Activated T-cell treated with anti-CD3 and anti-CD28 coated beads, Interleukin-2, amount 50 U/mL, for 1 hour (primary cell): ENCODE measurements around the gene NEDD4.
A peak's percentile ranks its signal among the peaks of the same experiment; 100 is the strongest.
"Not testable (repeated sequence)": the region's sequence is repeated elsewhere in the genome, so short reads cannot be mapped to it uniquely, and the experiment has no call there.

Experiments used
- DNase-seq: peaks from one replicate; pipeline ENCODE4 v3.0.0-alpha.2; 2020

Gene NEDD4

DNA sequence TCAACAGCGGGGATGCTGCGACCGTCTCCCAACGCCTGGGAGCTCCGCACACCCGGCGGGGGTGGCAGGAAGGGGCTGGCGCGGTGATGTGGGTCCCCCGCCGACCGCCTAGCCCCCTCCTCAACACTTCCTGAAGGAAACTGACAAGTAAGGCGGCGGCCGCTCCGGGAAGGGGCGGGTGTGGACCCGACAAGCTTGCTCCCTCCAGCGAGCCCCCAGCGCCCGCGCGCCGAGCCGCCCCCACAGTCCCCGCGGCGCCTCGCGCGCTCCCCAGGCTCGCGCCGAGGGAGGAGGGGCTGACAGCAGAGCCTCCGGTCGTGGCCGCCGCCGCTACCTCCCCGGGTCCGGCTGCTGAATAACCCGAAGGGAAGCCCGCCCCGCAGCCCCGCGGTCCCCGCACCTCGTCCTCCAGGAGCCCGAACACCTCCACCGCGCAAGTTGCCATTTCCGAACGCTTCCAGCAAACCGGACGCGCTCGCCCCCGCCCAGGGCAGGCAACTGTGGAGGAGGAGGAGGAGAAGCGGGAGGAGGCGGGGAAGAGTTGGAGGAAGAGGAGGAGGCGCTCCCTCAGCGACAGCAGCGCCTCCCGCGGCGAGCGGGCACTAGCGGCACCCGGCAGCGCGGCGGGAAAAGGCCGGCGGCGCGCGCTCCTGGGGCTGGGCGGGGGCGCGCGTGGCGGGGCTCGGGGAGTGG lies at the start of gene NEDD4:
Gene NEDD4 (minus strand): TSS at position 502 of the 693 bp plus-strand sequence. CDS start 57 bp downstream, at position 445.
- DNase-seq = peak; percentile 81

DNA sequence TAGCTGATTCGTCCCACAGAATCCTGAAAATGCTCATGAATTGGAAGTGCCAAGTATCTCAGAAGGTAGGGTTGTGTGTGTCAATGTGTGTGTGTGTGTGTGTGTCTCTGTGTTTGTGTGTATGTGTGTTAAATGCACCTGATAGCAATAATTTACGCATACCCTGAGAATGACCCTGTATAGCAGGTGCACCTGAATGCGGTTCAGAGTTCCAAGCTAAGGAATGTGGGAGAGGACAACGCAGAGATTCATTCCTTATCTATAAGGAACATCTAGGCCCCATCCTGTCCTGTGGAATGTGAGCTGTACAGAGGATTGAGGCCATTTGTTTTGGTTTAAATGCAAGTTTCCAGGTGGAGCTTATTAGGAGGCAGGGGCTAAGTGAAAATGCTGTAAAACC lies 49.1 kb upstream of the NEDD4 start:
- DNase-seq = no peak

DNA sequence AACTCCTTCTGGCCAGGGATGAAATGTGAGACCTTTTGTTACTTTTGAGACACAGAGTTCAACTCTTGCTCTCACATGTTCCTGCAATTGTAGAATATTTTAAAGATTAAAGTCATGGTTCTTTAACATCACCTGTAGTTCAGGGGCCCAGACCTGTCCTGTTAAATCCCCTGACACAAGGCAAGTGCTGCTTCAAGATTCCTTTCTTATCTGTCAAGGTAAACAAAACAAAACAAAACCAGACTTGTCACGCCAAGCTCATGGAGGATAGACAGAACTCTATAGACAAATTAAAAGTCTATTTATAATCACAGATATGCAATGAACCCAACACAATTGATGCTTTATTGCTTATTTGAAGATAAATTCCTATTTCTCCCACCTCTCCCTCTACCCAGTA lies 48.6 kb upstream of the NEDD4 start:
- no peak for DNase-seq

DNA sequence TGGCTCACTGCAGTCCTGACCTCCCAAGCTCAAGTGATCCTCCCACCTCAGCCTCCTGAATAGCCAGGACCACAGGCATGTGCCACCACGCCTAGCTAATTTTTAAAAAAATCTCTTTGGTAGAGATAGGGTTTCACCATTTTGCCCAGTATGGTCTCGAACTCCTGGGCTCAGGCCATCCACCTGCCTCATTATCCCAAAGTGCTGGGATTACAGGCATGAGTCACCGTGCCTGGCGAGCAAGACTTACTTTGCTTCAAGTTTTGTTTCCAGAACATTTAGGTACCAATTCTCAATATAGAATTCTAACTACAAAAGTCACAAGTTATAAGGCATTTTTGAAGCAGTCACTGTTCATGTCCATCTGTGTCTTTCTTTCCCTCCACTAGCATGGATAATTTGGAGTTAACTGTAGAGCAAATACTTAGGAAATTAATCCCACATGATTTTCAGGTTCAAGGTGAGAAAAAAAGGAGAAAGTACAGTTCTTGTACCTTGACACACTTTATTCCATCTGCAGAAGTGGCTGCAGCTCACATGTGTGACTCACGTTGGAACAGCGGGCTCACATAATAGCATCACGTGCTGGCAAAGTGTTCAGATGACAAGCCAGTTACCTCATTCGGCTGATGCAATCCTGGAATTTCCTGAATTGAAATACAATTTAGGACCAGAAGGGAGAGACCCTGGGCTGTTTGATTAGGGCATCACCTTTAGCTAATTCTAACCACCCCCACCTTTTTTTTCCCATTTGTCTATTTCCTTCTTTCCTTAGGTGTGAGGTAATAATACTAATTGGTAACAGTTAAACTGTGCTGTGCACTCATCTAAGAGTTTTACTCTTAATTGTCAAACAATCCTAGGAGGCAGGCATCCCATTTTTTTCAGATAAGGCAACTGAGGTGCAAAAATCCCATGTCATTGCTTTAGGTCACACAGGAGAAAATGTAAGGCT lies 46.9 kb upstream of the NEDD4 start:
- DNase-seq = no peak

DNA sequence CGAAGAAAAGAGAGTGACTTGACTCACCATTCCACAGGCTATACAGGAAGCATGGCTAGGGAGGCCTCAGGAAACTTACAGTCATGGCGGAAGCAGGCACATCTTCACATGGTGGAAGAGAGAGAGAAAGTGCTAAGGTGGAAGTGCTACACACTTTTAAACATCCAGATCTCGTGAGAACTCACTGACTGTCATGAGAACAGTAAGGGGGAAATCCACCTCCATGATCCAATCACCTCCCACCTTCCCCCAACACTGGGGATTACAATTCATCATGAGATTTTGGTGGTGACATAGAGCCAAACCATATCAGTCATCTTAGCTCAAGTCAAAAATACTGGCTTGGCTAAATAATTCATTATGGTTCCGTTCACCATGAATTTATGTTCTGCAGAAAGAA lies 45.3 kb upstream of the NEDD4 start:
- no peak for DNase-seq

DNA sequence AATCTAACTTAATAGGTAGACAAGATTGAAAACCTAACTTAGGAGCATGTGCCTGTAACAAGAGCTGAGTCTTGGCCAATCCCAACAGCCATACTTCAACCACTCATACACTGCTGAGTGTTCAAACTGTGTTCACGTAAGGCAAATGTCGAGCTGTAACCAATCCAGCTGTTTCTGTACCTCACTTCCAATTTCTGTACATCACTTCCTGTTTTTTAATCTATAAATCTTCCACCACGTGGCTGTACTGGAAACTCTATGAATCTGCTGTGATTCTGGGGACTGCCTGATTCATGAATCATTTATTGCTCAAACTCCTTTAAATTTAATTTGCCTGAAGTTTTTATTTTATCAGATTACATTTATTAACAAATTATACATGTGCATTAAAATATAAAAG lies 44.6 kb upstream of the NEDD4 start:
- no peak for DNase-seq

DNA sequence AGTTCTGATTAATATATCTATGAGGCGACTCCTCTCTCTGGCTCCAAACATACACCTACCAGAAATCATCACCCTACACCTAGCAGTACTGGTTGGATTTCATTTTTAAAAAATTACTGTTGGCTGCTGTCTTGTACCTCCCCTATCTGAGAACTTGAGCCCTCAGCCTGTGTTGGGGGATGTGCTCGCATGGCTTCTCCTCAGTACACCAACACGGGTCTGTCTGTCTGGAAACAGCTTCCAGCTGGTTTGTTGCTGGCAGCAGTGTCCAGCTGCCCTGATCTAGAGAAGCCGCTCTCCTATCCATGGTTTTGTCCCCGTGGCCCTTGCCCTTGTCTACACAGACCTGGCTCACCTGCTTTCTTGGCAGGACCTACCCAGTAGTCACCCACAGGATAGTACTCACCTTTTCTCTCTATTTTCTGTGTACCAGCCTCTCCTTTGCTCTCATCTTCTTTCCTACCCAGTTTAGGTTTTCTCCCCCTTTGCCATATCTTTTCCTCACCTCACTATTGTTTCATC lies 43.2 kb upstream of the NEDD4 start:
- DNase-seq = no peak

DNA sequence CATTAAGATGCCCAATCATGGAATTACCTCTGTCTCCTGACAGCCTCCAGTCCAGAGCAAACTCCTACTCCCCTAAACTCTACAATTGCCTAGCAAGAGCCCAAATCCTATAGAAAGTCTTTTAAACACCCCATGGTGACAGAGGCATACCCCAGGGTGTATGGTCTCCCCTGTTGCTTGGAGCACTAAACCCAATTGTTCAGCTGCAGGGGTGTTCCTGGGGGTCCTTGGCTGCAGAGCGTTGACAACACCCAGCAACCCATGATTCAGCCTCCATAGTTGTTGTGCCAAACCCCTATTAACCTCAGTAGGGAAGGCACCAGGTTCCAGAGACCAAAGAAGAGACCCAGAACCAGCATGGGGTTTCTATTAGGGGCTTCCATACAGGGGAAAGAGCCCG lies 41.8 kb upstream of the NEDD4 start:
- no peak for DNase-seq

DNA sequence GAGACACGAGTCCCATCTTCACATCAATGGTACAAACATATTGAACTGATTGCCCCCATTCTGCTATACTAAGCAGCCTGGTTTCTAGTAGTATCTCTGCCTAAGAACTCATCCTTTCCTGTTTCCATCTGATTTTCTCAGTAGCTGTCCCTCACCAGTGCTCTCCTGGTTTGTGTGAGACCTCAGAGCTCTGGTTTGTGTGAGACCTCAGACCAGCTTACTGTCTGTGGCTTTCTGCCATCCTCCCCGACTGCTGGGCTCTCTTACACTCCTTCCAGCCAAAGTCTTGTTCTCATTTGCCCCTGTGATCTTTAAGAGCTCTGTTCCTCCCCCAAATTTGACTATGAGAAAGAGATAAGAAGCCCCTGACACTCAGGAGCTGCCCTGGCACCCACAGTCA lies 41.1 kb upstream of the NEDD4 start:
- no peak for DNase-seq

DNA sequence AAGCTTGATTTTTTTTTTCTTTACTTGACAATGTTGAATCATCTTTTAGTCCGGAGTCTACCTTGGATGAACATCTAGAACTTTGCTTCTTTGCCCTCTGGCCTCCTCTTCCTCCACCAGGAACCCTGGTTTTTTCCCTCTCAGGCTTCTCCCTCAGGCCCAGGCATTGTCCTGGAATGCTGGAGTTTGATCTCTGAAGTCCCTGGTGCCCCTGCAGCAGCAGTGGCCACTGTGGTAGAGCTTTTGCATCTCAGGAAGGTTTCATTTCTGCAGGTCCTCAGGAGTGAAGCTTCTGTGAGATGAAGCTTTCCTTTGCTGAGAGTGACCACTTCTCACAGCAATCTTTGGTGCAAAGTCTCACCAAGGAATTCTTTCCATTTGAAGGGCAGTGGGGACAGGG lies 39.0 kb upstream of the NEDD4 start:
- DNase-seq = no peak

DNA sequence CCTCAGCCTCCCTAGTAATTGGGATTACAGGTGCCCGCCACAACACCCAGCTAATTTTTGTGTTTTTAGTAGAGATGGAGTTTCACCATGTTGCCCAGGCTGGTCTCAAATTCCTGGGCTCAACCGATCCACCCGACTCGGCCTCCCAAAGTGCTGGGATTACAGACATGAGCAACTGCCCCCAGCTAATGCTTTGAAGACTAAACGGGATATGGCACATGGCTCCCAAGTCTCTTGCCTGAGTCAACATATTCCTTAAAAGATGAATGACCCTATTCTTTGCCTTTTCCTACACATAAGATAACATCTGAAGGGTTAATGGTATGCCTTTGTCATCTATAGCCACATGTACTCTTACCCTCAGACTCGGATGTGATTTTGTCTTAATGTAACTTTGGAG lies 38.4 kb upstream of the NEDD4 start:
- DNase-seq = no peak

DNA sequence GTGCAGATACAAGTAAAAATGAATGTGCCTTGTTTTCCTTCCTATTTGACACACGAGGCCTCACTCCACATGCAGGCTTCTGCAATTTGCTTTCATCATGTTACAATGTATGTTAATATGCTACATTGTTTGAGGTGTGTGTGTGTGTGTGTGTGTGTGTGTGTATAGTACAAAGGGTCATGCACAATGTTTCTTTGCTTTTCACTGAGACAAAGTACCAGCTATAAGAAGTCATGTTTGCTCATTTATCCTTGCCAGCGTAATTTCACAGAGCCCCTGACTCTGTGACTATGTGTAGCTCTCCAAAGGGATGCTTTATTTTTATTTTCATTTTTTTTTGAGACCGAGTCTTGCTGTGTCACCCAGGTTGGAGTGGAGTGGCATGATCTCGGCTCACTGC lies 38.0 kb upstream of the NEDD4 start:
- DNase-seq = no peak

DNA sequence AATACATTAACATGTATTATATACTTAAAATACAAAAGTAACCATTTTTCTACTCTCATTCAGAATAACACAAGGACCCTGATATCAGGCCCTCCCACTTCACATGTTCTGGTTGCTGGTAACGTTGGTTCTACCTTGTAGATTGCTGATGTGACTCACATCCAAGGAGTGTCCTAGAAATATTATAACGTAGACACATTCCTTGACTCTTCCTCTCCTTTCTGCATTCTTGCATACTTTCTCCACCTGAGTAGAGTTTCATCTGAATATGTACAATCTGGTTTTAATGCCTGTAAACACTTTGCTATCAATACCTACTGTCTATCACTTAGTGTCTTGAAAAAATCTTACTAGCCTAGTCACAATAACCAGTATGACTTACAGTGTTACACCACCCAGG lies 35.0 kb upstream of the NEDD4 start:
- DNase-seq = no peak

DNA sequence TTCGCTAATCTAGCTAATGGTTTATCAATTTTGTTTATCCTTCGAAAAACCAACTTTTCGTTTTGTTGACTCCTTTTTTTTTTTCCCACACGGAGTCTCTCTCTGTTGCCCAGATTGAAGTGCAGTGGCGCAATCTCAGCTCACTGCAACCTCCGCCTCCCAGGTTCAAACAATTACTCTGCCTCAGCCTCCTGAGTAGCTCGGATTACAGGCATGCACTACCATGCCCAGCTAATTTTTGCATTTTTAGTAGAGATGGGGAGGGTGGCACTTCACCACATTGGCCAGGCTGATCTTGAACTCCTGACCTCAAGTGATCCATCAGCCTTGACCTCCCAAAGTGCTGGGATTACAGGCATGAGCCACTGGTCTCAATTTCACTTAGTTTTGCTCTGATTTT lies 29.7 kb upstream of the NEDD4 start:
- not testable (repeated sequence) for DNase-seq

DNA sequence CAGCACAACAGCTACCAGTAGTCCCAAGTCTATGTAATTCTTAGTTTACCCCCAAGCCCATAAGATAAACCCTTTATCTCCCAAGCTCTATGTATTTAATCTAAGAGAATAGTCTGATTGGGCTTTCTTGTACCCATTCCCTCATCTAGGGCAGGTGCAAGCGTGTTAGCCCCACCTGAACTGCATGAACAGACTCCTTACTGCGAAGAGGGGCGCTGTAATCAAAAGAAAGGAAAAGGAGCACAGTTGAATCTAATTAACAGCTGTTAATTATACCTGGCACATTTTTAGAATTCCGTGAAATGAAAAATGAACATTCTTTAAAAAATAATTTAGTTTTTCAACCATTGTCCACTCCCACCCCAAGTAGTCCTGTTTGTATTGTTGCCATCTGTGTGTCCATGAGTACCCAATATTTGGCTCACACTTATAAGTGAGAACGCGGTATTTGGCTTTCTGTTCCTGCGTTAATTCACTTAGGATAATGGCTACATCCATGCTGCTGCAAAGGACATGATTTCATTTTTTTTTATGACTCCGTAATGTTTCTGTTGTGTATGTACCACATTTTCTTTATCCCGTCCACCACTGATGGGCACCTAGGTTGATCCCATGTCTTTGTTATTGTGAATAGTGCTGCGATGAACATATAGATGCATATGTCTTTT lies 26.5 kb upstream of the NEDD4 start:
- no peak for DNase-seq

DNA sequence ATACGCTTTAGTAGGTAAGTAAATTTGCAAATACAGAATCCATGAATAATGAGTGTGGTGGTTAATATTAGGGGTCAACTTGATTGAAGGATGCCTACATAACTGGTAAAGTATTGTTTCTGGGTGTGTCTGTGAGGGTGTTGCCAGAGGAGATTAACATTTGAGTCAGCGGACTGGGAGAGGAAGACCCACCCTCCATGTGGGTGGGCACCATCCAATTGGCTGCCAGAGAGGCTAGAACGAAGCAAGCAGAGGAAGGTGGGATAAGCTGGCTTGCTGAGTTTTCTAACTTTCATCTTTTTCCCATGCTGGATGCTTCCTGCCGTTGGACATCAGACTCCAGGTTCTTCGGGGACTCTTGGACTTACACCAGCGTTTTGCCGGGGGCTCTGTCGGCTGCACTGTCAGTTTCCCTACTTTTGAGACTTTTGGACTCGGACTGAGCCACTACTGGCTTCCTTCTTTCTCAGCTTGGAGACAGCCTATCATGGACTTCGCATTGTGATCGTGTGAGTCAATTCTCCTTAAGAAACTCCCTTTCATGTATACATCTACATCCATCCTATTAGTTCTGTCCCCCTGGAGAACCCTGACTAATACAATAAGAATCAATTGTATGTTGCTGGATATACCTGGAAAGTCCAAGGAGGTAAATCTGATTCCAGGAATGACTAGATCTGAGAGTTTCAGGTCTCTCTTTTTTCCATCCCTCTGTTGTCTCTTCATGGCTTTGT lies 25.8 kb upstream of the NEDD4 start:
- no peak for DNase-seq

DNA sequence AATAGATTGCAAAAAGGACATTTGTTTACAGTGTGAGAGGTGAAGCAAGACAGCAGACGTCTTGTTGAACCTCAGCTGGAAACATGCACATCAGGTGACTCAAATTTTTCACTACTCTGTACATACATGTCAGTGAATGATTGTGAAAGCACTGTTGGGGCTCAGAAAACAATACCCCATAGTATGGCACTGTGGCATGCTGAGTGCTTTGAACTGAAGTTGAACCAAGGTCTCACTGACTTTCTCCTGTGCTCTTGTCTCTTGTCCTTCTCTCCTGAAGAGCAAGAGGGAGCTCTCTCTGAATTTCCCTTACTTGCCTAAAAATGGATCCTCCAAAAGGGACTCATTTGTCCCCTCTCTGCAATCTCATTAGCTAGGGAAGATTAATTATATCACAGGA lies 24.5 kb upstream of the NEDD4 start:
- no peak for DNase-seq

DNA sequence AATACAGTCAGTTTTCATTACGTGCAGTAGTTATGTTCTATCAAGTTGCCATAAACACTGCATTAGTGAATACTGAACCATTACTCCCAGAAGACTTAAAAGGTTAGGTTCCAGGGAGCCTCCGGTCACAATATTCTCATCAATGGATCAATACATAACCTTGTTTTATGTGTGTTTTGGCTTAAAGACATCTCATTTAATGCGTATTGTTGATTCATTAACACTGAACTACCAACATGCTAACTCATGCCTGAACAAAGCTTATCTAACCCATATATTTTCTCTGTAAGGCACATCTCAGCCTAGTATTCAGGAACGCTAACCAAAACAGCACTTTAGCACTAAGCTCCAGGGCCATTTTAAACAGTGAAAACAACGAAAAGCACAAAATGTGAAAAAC lies 24.1 kb upstream of the NEDD4 start:
- DNase-seq = no peak

DNA sequence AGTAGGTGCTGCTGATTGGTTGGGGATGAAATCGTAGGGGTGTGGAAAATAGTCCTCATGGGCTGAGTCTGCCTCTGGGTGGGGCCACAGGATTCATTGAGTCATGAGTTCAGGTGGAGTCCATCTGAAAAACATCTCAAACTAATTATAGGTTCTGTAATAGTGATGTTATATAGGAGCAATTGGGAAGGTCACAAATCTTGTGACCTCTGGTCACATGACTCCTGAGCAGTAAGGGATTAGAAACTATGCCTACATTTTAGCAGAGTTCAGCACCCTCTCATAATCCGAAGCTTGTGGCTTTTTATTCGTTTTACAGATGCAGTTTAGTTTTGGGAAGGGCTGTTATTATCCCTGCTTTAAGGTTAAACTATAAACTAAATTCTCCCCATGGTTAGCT lies 22.9 kb upstream of the NEDD4 start:
- DNase-seq = no peak

DNA sequence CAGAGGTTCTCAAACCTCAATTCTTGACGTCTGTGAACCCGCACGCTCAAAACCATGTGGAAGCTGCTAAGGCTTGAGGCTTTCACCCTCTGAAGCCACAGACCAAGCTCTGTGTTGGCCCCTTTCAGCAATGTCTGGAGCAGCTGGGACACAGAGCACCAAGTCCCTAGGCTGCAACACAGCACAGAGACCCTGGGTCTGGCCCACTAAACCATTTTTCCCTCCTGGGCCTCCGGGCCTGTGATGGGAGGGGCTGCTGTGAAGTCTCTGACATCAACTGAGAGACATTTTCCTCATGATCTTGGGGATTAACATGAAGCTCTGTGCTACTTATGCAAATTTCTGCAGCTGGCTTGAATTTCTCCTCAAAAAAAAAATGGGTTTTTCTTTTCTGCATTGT lies 21.3 kb upstream of the NEDD4 start:
- no peak for DNase-seq

DNA sequence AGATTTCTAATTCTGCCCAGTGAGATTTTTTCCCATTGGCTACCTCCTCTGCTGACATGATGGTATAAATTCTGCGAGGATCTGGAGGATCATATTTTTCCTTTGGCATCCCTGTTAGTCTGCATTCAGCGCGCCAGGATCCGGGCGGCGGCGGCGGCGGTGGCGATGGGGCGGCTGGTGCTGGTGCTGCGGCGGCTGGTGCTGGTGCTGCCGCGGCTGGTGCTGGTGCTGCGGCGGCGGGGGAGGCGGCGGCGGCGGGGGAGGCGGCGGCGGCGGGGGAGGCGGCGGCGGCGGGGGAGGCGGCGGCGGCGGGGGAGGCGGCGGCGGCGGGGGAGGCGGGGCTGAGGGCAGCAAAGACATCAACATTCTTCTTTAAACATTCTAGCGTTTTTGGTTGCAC lies 13.6 kb upstream of the NEDD4 start:
- peak; percentile 26 for DNase-seq

DNA sequence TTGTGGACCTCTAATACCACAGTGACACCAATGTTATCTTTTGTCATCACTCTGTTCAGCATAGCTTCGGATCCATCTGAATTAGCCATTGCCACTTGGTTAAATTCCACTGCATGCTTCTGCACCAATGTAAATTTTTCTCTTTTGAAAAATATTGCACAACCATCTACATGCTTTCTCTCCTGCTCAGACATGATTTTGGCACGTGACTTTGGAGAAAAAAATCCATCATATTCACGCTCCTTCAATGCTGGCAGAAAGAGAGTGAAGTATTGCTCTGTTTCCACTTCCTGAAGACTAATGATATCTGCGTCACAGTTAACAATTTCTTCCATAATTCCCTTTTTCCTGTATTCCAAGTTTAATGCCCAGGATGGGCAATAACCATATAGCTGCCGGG lies 13.0 kb upstream of the NEDD4 start:
- not testable (repeated sequence) for DNase-seq

DNA sequence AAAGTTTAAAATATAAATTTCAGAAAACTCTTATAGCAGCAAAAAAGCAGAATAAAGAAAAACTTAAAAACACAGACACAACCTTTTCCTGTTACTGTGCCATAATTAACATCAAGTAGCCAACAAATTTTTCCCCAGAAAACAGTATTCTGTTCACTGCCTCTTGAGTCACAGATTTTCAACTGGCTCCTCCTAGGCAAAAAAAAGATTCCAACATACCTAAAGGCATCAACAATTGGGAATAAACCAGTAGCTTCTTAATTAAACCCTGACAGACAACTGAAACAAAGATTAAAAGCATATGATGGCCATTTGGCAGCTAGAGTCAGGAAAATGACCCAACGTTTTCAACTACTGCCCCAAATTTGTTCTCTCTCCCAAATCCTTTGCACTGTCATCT lies 10.9 kb upstream of the NEDD4 start:
- DNase-seq = not testable (repeated sequence)
